ENCODE results near the gene THNSL1. TPM values are rescaled to one million over a fixed set of nuclear protein-coding genes. Genes with fewer than 3 reads are reported as not detected.

THNSL1 gene
- total RNA-seq, 1 donor from 2014 or later = 6.5 TPM

- H3K4me3 Mint-ChIP-seq (ENCODE audit: low read depth) = no peak overlapping the region
- H3K36me3 Mint-ChIP-seq (ENCODE audit: insufficient read depth) = no peaks in the 10 kb centered on the region
- TF ChIP-seq CTCF (IDR thresholded peaks at IDR 0.05; ENCODE audit: unreplicated experiment) = no peak
- DNase-seq (ENCODE audit: low spot score, unreplicated experiment) = no peak
- no peaks in the 10 kb centered on the region for H3K27me3 Mint-ChIP-seq
- no peak overlapping the region for H3K27ac Mint-ChIP-seq
- no peaks in the 10 kb centered on the region for H3K4me1 Mint-ChIP-seq (ENCODE audit: low read depth)
- H3K9me3 Mint-ChIP-seq (ENCODE audit: low read depth) = no peaks in the 10 kb centered on the region
Measured at GRCh38 chr10:25068152-25069058, 52.0 kb downstream of the THNSL1 start.

- TF ChIP-seq CTCF (IDR thresholded peaks at IDR 0.05; ENCODE audit: unreplicated experiment) = no peak
- DNase-seq (ENCODE audit: low spot score, unreplicated experiment) = no peak
- H3K4me3 Mint-ChIP-seq (ENCODE audit: low read depth) = no peak overlapping the region
Measured at GRCh38 chr10:25071227-25071626, 54.8 kb downstream of the THNSL1 start.

GRCh38 chr10:25072786-25073185 is 56.4 kb downstream of the THNSL1 start:
- H3K4me3 Mint-ChIP-seq (ENCODE audit: low read depth) = no peak overlapping the region
- DNase-seq (ENCODE audit: low spot score, unreplicated experiment) = no peak
- no peaks in the 10 kb centered on the region for H3K4me1 Mint-ChIP-seq (ENCODE audit: low read depth)
- H3K27ac Mint-ChIP-seq = no peak overlapping the region
- TF ChIP-seq CTCF (IDR thresholded peaks at IDR 0.05; ENCODE audit: unreplicated experiment) = no peak
- H3K27me3 Mint-ChIP-seq = peaks cover 3% of the 10 kb centered on the region
- no peaks in the 10 kb centered on the region for H3K36me3 Mint-ChIP-seq (ENCODE audit: insufficient read depth)
- H3K9me3 Mint-ChIP-seq (ENCODE audit: low read depth) = no peaks in the 10 kb centered on the region

More at GRCh38 chr10:25071227-25071626, 54.8 kb downstream of the THNSL1 start:
- H3K36me3 Mint-ChIP-seq (ENCODE audit: insufficient read depth) = no peaks in the 10 kb centered on the region
- H3K27me3 Mint-ChIP-seq = no peaks in the 10 kb centered on the region
- H3K27ac Mint-ChIP-seq = no peak overlapping the region
- H3K9me3 Mint-ChIP-seq (ENCODE audit: low read depth) = no peaks in the 10 kb centered on the region
- no peaks in the 10 kb centered on the region for H3K4me1 Mint-ChIP-seq (ENCODE audit: low read depth)

- DNase-seq (ENCODE audit: low spot score, unreplicated experiment) = no peak
- Mint-ChIP-seq H3K27ac (no peak overlapping the region), H3K27me3 (peaks cover 3% of the 10 kb centered on the region), H3K4me1 (ENCODE audit: low read depth) (peaks cover 10% of the 10 kb centered on the region), H3K36me3 (ENCODE audit: insufficient read depth) (no peaks in the 10 kb centered on the region), H3K4me3 (ENCODE audit: low read depth) (no peak overlapping the region), H3K9me3 (ENCODE audit: low read depth) (no peaks in the 10 kb centered on the region)
- no peak for TF ChIP-seq CTCF (IDR thresholded peaks at IDR 0.05; ENCODE audit: unreplicated experiment)
Measured at GRCh38 chr10:25075825-25076224, 59.4 kb downstream of the THNSL1 start.

Other genes starting within 250 kb of the THNSL1 start
- 35.4 and 39.4 TPM in 2 replicates for gene PRTFDC1, start 64.0 kb upstream of the THNSL1 start, total RNA-seq
- gene ENKUR, start 454 bp upstream of the THNSL1 start, total RNA-seq = 0.46 and 1.0 TPM in 2 replicates
- gene GPR158, start 158.4 kb downstream of the THNSL1 start, total RNA-seq = 0.10 and 0.11 TPM in 2 replicates

Data from progenitor cell of endocrine pancreas (in vitro differentiated cells).